ENCODE measurements around the gene A1BG.

A1BG gene

DNA sequence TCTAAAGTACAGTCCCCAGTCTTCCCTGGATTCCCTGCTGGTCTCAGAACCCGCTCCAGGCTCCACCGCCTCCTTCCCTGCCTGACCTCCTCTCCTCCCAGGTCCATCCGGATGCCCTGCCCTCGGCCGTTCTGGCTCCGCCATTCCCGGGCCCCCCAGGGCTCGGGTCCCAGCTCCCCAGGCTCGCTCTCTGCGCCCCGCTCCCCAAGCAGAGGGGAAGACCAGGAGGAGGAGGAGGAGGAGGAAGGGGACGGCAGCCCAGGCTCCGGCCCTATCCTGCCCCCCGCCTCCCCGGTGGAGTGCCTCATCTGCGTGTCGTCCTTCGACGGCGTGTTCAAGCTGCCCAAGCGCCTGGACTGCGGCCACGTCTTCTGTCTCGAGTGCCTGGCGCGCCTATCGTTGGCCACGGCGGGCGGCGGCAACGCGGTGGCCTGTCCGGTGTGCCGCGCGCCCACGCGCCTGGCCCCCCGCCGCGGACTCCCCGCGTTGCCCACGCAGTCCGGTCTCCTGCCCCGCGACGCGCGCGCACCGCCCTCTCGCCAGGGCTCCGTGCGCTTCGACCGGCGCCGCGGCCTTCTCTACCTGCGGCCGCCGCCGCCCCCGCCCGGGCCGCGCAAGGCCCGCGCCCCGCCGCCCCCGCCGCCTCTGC lies 42.8 kb upstream of the A1BG start:
- Histone ChIP-seq H3K9me3 (ENCODE audit: insufficient read depth, low read depth, low read length) (no peaks in the 10 kb centered on the region), H3K27ac (ENCODE audit: low read depth, low read length) (no peak overlapping the region), H3K36me3 (ENCODE audit: insufficient read depth, low read length) (peaks cover 40% of the 10 kb centered on the region), H3K4me3 (ENCODE audit: low read length) (peak overlapping the region; percentile 47), H3K9ac (ENCODE audit: low read depth, low read length) (peak overlapping the region; percentile 51; the same call in 1 of the 2 replicates), H3K4me1 (ENCODE audit: insufficient read depth, low read length) (no peaks in the 10 kb centered on the region), H3K27me3 (ENCODE audit: insufficient read depth, low read length) (peaks cover 18% of the 10 kb centered on the region)
- 51% methylated on average over 75 of the region's 75 CpGs for WGBS

DNA sequence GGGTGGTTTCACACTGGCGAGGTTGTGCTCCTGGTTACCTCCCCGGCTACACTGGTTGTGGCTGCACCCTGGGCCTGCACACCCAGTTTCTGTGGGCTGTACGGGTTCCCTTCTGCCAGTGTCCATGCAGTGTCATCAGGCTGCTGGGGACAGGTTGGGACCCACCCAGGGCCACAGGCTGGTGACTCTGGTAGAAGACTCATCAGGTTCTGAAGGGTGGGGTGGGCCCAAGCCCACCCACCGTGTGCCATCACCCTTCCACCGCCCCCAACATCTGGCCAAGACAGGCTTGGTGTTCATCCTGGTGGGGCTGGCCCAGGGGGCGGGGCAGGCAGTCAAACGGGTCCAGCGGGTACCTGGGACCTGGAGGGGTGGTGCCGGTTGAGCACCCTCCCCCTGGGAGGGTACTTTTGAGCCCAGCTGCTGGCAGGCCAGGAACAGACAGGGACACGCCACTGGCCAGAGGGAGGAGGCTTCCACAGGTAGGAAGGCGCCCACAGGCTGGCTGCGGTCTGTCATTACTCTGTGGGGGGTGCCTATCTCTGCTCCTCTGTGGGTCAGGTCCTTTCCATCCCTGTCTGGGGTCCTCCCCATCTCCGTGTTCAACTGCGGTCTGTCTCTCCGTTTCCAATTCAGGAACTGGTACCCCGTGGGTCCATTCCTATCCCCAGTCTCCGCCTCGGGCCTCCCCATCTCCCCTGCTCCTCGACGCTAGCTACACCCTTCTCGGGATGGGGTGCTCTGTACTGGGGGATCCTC lies 42.1 kb upstream of the A1BG start, which contains the start of gene RNF225:
Gene RNF225 (plus strand): TSS at position 437 of the 759 bp plus-strand sequence. CDS start 434 bp downstream, outside the sequence.
- H3K27me3 ChIP-seq (ENCODE audit: insufficient read depth, low read length), result peaks cover 16% of the 10 kb centered on the region
- 55% methylated on average over 21 of the region's 21 CpGs for WGBS
- H3K4me1 ChIP-seq (ENCODE audit: insufficient read depth, low read length), result no peaks in the 10 kb centered on the region
- peaks cover 47% of the 10 kb centered on the region for H3K36me3 ChIP-seq (ENCODE audit: insufficient read depth, low read length)
- H3K4me3 ChIP-seq (ENCODE audit: low read length), result peak within 1 kb of the TSS; percentile 47
- peak within 1 kb of the TSS; percentile 51; the same call in 1 of the 2 replicates for H3K9ac ChIP-seq (ENCODE audit: low read depth, low read length)
- no peaks in the 10 kb centered on the region for H3K9me3 ChIP-seq (ENCODE audit: insufficient read depth, low read depth, low read length)
- H3K27ac ChIP-seq (ENCODE audit: low read depth, low read length), result no peak within 1 kb of the TSS

DNA sequence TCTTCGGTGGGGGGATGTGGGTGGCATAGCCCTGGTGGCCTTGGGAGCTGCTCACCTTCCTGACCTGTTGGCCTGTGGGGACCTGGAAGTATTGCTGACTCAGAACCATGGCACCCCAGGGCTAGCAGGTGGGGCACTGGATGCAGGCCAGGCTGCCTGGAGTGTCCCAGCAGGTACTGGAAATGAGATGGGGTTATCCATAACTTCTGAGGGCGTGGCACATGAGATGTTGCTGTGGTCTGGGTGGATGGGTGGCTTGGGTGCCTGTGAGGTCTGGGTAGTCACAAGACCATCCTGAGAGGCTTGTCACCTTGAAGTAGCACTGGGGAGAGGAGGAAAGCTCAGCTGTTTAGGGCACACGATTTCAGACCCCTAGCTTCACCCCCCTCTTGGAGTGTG lies 41.5 kb upstream of the A1BG start:
- H3K9ac ChIP-seq (ENCODE audit: low read depth, low read length), result no peak overlapping the region
- WGBS, result 85% methylated on average over 3 of the region's 3 CpGs

DNA sequence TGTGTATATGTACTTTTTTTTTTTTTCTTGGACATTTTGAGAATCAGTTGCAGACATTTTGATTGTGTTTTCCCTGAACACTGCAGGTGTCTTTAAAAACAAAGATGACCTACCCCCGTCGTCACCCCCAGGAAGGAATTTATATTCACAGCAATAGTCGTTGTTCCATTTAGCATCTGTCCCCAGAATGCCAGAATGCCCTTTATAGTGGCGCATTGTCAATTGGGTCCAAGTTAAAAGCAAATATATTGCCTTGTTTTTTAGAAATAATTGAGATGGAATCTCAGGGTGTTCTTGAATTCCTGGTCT lies 40.4 kb upstream of the A1BG start:
- H3K27me3 ChIP-seq (ENCODE audit: insufficient read depth, low read length), result peaks cover 15% of the 10 kb centered on the region
- peaks cover 60% of the 10 kb centered on the region for H3K36me3 ChIP-seq (ENCODE audit: insufficient read depth, low read length)
- no peak overlapping the region for H3K9ac ChIP-seq (ENCODE audit: low read depth, low read length)
- no peak overlapping the region for H3K4me3 ChIP-seq (ENCODE audit: low read length)
- H3K9me3 ChIP-seq (ENCODE audit: insufficient read depth, low read depth, low read length), result no peaks in the 10 kb centered on the region
- WGBS, result 91% methylated on average over 4 of the region's 4 CpGs
- no peak overlapping the region for H3K27ac ChIP-seq (ENCODE audit: low read depth, low read length)
- H3K4me1 ChIP-seq (ENCODE audit: insufficient read depth, low read length), result no peaks in the 10 kb centered on the region

More for the DNA sequence above, 41.5 kb upstream of the A1BG start:
- Histone ChIP-seq H3K27me3 (ENCODE audit: insufficient read depth, low read length) (peaks cover 15% of the 10 kb centered on the region), H3K36me3 (ENCODE audit: insufficient read depth, low read length) (peaks cover 51% of the 10 kb centered on the region), H3K9me3 (ENCODE audit: insufficient read depth, low read depth, low read length) (no peaks in the 10 kb centered on the region), H3K4me3 (ENCODE audit: low read length) (no peak overlapping the region), H3K4me1 (ENCODE audit: insufficient read depth, low read length) (no peaks in the 10 kb centered on the region), H3K27ac (ENCODE audit: low read depth, low read length) (no peak overlapping the region)

DNA sequence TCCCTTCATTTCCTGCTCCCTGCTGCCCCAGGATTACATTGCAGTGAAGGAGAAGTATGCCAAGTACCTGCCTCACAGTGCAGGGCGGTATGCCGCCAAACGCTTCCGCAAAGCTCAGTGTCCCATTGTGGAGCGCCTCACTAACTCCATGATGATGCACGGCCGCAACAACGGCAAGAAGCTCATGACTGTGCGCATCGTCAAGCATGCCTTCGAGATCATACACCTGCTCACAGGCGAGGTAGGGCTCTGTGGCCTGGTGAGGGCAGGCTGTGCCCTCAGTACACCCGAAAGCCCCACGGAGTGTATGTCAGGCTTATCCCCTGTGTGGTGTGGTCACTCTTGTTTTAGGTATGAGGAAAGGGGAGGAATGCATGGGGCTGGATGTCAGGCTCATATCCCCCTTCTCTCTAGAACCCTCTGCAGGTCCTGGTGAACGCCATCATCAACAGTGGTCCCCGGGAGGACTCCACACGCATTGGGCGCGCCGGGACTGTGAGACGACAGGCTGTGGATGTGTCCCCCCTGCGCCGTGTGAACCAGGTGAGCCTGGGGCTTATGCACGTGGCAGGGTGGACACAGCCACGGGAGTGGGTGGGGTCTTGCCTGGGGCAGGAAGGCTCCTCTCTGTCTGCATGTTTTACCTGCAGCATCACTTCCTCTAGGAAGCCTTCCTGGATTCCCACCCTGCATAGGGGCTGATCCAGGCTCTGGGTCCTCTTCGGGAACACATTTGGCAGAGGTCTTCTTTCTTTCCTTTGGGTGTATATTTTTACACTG lies 39.8 kb upstream of the A1BG start:
- 95% methylated on average over 26 of the region's 26 CpGs for WGBS
- Histone ChIP-seq H3K27ac (ENCODE audit: low read depth, low read length) (no peak overlapping the region), H3K27me3 (ENCODE audit: insufficient read depth, low read length) (peaks cover 15% of the 10 kb centered on the region), H3K9ac (ENCODE audit: low read depth, low read length) (no peak overlapping the region), H3K9me3 (ENCODE audit: insufficient read depth, low read depth, low read length) (no peaks in the 10 kb centered on the region), H3K36me3 (ENCODE audit: insufficient read depth, low read length) (peaks cover 65% of the 10 kb centered on the region), H3K4me1 (ENCODE audit: insufficient read depth, low read length) (peaks cover 2% of the 10 kb centered on the region; the same call in 1 of the 2 replicates), H3K4me3 (ENCODE audit: low read length) (no peak overlapping the region)

GRCh38 chr19:58388175-58388526 lies 34.9 kb upstream of the A1BG start:
- H3K27ac ChIP-seq (ENCODE audit: low read depth, low read length), result no peak overlapping the region
- H3K9ac ChIP-seq (ENCODE audit: low read depth, low read length), result peak overlapping the region; percentile 92; the same call in 1 of the 2 replicates
- peaks cover 15% of the 10 kb centered on the region for H3K4me1 ChIP-seq (ENCODE audit: insufficient read depth, low read length)
- peak overlapping the region; percentile 80 for H3K4me3 ChIP-seq (ENCODE audit: low read length)
- 92% methylated on average over 2 of the region's 3 CpGs for WGBS
- H3K9me3 ChIP-seq (ENCODE audit: insufficient read depth, low read depth, low read length), result no peaks in the 10 kb centered on the region
- H3K27me3 ChIP-seq (ENCODE audit: insufficient read depth, low read length), result no peaks in the 10 kb centered on the region
- H3K36me3 ChIP-seq (ENCODE audit: insufficient read depth, low read length), result peaks cover 48% of the 10 kb centered on the region

- peak overlapping the region; percentile 92 for H3K9ac ChIP-seq (ENCODE audit: low read depth, low read length)
- H3K4me1 ChIP-seq (ENCODE audit: insufficient read depth, low read length), result peaks cover 15% of the 10 kb centered on the region
- peak overlapping the region; percentile 66 for H3K27ac ChIP-seq (ENCODE audit: low read depth, low read length)
- H3K27me3 ChIP-seq (ENCODE audit: insufficient read depth, low read length), result no peaks in the 10 kb centered on the region
- H3K4me3 ChIP-seq (ENCODE audit: low read length), result peak overlapping the region; percentile 80
- H3K9me3 ChIP-seq (ENCODE audit: insufficient read depth, low read depth, low read length), result no peaks in the 10 kb centered on the region
- WGBS, result 9% methylated on average over 39 of the region's 39 CpGs
- H3K36me3 ChIP-seq (ENCODE audit: insufficient read depth, low read length), result peaks cover 42% of the 10 kb centered on the region
Observed at GRCh38 chr19:58387338-58388174, 34.3 kb upstream of the A1BG start.

GRCh38 chr19:58386576-58387337 lies 33.5 kb upstream of the A1BG start, which contains the start of gene RPS5:
Gene RPS5, plus strand, starts transcription at chr19:58387269. Its CDS starts 869 bp downstream, at chr19:58388138.
- under 1% methylated on average over 63 of the region's 64 CpGs for WGBS
- H3K36me3 ChIP-seq (ENCODE audit: insufficient read depth, low read length), result peaks cover 34% of the 10 kb centered on the region
- H3K9me3 ChIP-seq (ENCODE audit: insufficient read depth, low read depth, low read length), result no peaks in the 10 kb centered on the region
- H3K27me3 ChIP-seq (ENCODE audit: insufficient read depth, low read length), result no peaks in the 10 kb centered on the region
- H3K4me1 ChIP-seq (ENCODE audit: insufficient read depth, low read length), result peaks cover 15% of the 10 kb centered on the region
- H3K27ac ChIP-seq (ENCODE audit: low read depth, low read length), result peak within 1 kb of the TSS; percentile 100
- peak within 1 kb of the TSS; percentile 99 for H3K9ac ChIP-seq (ENCODE audit: low read depth, low read length)
- H3K4me3 ChIP-seq (ENCODE audit: low read length), result peak within 1 kb of the TSS; percentile 80

DNA sequence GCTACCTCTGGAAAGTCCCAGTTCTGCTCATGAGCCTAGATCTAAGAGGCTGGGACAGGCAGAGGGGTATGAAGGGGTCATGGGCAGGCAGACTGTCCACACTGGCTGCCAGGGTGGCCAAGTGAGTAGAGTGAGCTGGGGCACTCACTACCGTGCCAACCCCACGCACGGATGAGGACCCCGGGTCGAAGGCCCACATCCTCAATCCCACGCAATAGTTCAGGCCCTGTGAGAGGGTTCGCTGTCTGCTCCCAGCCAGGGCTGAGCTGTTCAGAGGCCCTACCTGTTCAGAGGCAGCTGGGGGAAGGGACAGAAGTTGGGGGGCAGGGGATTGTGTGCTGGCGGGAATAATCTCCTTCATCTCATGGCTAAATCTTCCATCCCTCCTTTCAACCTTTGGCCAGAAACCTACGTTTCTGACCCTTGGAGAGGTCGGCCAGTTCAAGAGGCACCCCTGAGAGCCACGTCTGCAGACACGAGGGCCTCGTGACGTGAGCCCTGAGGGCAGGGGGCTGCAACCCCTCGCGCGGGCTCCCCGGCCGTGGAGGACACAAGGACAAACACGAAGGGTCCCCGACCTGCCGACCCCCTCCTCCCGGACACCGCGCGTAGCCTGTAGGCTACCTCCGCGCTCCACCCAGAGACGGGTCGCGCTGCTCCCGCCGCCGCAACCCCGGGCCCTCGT lies 32.7 kb upstream of the A1BG start:
- WGBS, result 14% methylated on average over 35 of the region's 36 CpGs
- Histone ChIP-seq H3K9me3 (ENCODE audit: insufficient read depth, low read depth, low read length) (no peaks in the 10 kb centered on the region), H3K36me3 (ENCODE audit: insufficient read depth, low read length) (peaks cover 27% of the 10 kb centered on the region), H3K27ac (ENCODE audit: low read depth, low read length) (peak overlapping the region; percentile 100), H3K9ac (ENCODE audit: low read depth, low read length) (peak overlapping the region; percentile 99), H3K27me3 (ENCODE audit: insufficient read depth, low read length) (no peaks in the 10 kb centered on the region), H3K4me3 (ENCODE audit: low read length) (peak overlapping the region; percentile 80), H3K4me1 (ENCODE audit: insufficient read depth, low read length) (peaks cover 15% of the 10 kb centered on the region)
